Cardiac muscle cell (in vitro differentiated cells and primary cell): ENCODE data around the gene WBP2NL. TPM values are rescaled to one million over a fixed set of nuclear protein-coding genes. Genes with fewer than 3 reads are reported as not detected.

Source experiments
- DNase-seq, 2 donors: peaks; one replicate each; pipeline versions ENCODE4 v3.0.0 to v3.0.0-alpha.2; 2010 to 2017; ENCODE audit warnings: low read depth in 1 of 2, low spot score in 1 of 2
- H3K27ac ChIP-seq: fragments of 200-600 bp; sonication (generic); 2 replicates; pipeline ENCODE4 v1.5.1; 2016
- H3K27me3 ChIP-seq: fragments of 200-600 bp; sonication (generic); 2 replicates; pipeline ENCODE4 v1.6.0; 2016; ENCODE audit warnings: control low read depth
- H3K36me3 ChIP-seq: fragments of 200-600 bp; sonication (generic); 2 replicates; pipeline ENCODE4 v1.5.1; 2016; ENCODE audit warnings: control low read depth
- H3K4me1 ChIP-seq: fragments of 200-600 bp; sonication (generic); 2 replicates; pipeline ENCODE4 v1.8.1; 2017; ENCODE audit warnings: low read depth, mild to moderate bottlenecking, mixed run types
- H3K4me3 ChIP-seq: fragments of 200-600 bp; sonication (generic); 2 replicates; pipeline ENCODE4 v1.5.1; 2016; ENCODE audit warnings: mild to moderate bottlenecking
- H3K9me3 ChIP-seq: fragments of 200-600 bp; sonication (generic); 2 replicates; pipeline ENCODE4 v1.5.1; 2017; ENCODE audit warnings: low read depth, mild to moderate bottlenecking, control low read depth
- CTCF ChIP-seq: IDR thresholded peaks from 2 replicates; pipeline ENCODE4 v1.5.1; 2012; ENCODE audit warnings: low read depth, mild to moderate bottlenecking, low read length
- polyA plus RNA-seq: library from polyadenylated mRNA; unstranded; fragments of >200 nt; fragmentation: Nextera tagmentation; extraction: Ambion mirVana; gene quantifications from 2 replicates; pipeline ENCODE4 v1.2.1, GENCODE V29; 2016
- total RNA-seq: library from RNA; depleted of rRNA; stranded (reverse); fragments of >200 nt; gene quantifications from 2 replicates; pipeline ENCODE4 v1.2.3, GENCODE V29; 2016

Gene WBP2NL
- total and polyA plus RNA-seq, 2 experiments from 2014 or later, result not detected

- H3K9me3 ChIP-seq, result no peaks in the 10 kb centered on the region
- no peak for TF ChIP-seq CTCF
- no peak overlapping the region for H3K4me3 ChIP-seq
- H3K4me1 ChIP-seq, result no peaks in the 10 kb centered on the region
- peaks cover 13% of the 10 kb centered on the region for H3K36me3 ChIP-seq
- H3K27ac ChIP-seq, result no peak overlapping the region
- H3K27me3 ChIP-seq, result no peaks in the 10 kb centered on the region
- DNase-seq, result no peak
Measured at GRCh38 chr22:42060489-42060888, 61.9 kb downstream of the WBP2NL start.

- peaks cover 13% of the 10 kb centered on the region for H3K36me3 ChIP-seq
- no peak for TF ChIP-seq CTCF
- no peaks in the 10 kb centered on the region for H3K9me3 ChIP-seq
- DNase-seq, result no peak
- no peaks in the 10 kb centered on the region for H3K4me1 ChIP-seq
- H3K4me3 ChIP-seq, result no peak overlapping the region
- H3K27me3 ChIP-seq, result no peaks in the 10 kb centered on the region
- H3K27ac ChIP-seq, result no peak overlapping the region
Measured at GRCh38 chr22:42061041-42061440, 62.5 kb downstream of the WBP2NL start.

- peaks cover 13% of the 10 kb centered on the region for H3K36me3 ChIP-seq
- no peak overlapping the region for H3K27ac ChIP-seq
- no peaks in the 10 kb centered on the region for H3K27me3 ChIP-seq
- no peaks in the 10 kb centered on the region for H3K9me3 ChIP-seq
- no peak for TF ChIP-seq CTCF
- H3K4me1 ChIP-seq, result no peaks in the 10 kb centered on the region
- H3K4me3 ChIP-seq, result no peak overlapping the region
- no peak for DNase-seq
Measured at GRCh38 chr22:42062506-42063170, 64.0 kb downstream of the WBP2NL start.

GRCh38 chr22:42064629-42065028 is 66.0 kb downstream of the WBP2NL start:
- Histone ChIP-seq H3K27ac (no peak overlapping the region), H3K36me3 (peaks cover 11% of the 10 kb centered on the region), H3K4me1 (peaks cover 1% of the 10 kb centered on the region), H3K9me3 (no peaks in the 10 kb centered on the region), H3K27me3 (no peaks in the 10 kb centered on the region), H3K4me3 (no peak overlapping the region)
- DNase-seq, result no peak
- no peak for TF ChIP-seq CTCF

DNA sequence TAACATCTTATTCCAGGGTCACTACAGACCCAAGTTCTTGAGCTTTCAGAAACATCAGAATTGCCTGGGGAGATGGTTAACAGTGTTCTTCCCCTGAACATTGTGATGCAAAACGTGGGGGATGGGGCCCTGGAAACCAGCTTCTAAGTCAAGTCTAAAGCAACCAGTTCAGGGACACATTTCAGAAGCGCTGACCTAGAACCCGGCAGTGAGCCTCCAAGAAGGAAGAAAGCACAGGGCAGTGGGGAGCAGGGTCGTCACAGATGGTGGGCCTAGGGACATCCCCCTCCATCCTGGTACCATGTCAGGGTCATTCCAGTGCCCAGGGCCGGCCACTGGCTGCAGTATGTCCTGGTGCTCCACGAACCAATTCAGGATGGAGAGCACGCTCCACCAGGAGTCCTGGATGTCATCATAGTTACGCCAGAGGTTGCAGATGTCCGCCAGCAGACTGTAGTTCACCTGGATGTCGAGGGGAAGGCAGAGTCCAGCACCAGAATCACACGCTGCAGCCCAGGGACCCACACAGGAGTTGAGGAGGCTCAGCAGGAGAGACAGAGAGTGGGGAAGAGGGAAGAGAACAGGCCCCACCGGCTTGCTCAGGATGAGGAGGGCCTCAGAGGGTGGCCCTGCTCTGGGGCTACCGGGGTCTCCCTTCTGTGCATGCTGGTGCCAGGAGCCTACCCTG is 67.0 kb downstream of the WBP2NL start:
- H3K4me3 ChIP-seq, result no peak overlapping the region

More for the DNA sequence above, 67.0 kb downstream of the WBP2NL start:
- TF ChIP-seq CTCF, result no peak
- H3K27me3 ChIP-seq, result no peaks in the 10 kb centered on the region
- DNase-seq, result no peak
- no peak overlapping the region for H3K27ac ChIP-seq
- peaks cover 6% of the 10 kb centered on the region for H3K4me1 ChIP-seq
- H3K36me3 ChIP-seq, result peaks cover 3% of the 10 kb centered on the region
- no peaks in the 10 kb centered on the region for H3K9me3 ChIP-seq
